Skeletal muscle tissue (tissue), 5 donors: ENCODE data around the gene ARPC3. TPM values are rescaled to one million over a fixed set of nuclear protein-coding genes. Genes with fewer than 3 reads are reported as not detected.
"Not testable (repeated sequence)": the region's sequence is repeated elsewhere in the genome, so short reads cannot be mapped to it uniquely, and the experiment has no call there.

Experiments
- H3K27ac ChIP-seq: one replicate; pipeline ENCODE4 v1.7.0; 2013; ENCODE audit warnings: mild to moderate bottlenecking, low read depth, low read length, inconsistent platforms
- H3K27me3 ChIP-seq, 3 donors: one replicate each; pipeline ENCODE4 v1.7.0; 2013; ENCODE audit warnings: low read length in 3 of 3; ENCODE audit not compliant: control insufficient read depth in 3 of 3, insufficient read depth in 3 of 3
- H3K36me3 ChIP-seq, 3 donors: one replicate each; pipeline ENCODE4 v1.7.0; 2013; ENCODE audit warnings: low read length in 3 of 3; ENCODE audit not compliant: control insufficient read depth in 3 of 3, insufficient read depth in 3 of 3
- H3K4me1 ChIP-seq, 3 donors: one replicate each; pipeline ENCODE4 v1.7.0; 2013; ENCODE audit warnings: low read length in 3 of 3, mild to moderate bottlenecking in 3 of 3; ENCODE audit not compliant: control insufficient read depth in 3 of 3, insufficient read depth in 3 of 3
- H3K4me3 ChIP-seq, 3 donors: one replicate each; pipeline ENCODE4 v1.7.0; 2013; ENCODE audit warnings: low read length in 3 of 3
- H3K9ac ChIP-seq, 3 donors: one replicate each; pipeline ENCODE4 v1.7.0; 2013; ENCODE audit warnings: low read length in 3 of 3, mild to moderate bottlenecking in 3 of 3, moderate library complexity in 2 of 3, low read depth in 1 of 3
- H3K9me3 ChIP-seq, 3 donors: one replicate each; pipeline ENCODE4 v1.7.0; 2013; ENCODE audit warnings: low read length in 3 of 3; ENCODE audit not compliant: control insufficient read depth in 3 of 3
- small RNA-seq: library from RNA; depleted of rRNA; stranded (forward); fragments of <200 nt; gene quantifications from one replicate; pipeline ENCODE3, GENCODE V24; 2014
- total RNA-seq: library from RNA; depleted of rRNA; stranded (reverse); fragments of >200 nt; gene quantifications from one replicate; pipeline ENCODE4 v1.2.3, GENCODE V29; 2014
- donor health status: Osteomylitis.

Gene ARPC3
- total RNA-seq, 1 donor from 2014 or later = 99.2 TPM

DNA sequence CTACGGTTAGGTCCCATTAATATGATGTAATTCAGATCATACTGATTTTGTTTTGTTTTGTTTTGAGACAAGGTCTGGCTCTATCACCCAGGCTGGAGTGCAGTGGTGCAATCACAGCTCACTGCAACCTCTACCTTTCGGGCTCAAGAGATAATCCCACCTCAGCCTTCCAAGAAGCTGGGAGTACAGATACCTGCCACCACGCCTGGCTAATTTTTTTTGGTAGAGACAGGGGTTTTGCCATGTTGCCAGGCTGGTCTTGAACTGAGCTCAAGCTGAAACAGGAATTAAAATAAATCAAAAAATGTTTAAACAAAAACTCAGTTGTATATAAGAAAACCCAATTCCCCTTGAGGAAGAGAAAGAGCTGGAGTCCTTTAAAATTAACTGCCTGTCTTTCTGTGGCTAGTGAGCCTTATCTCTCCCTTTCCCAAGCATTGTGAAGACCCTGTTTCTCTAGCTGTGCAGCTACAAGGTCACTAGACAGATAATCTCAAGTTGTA is 28.9 kb downstream of the ARPC3 start:
- H3K4me3 ChIP-seq = no peak overlapping the region
- no peak overlapping the region for H3K9ac ChIP-seq
- H3K4me1 ChIP-seq = no peaks in the 10 kb centered on the region
- H3K27ac ChIP-seq = no peak overlapping the region
- H3K36me3 ChIP-seq = no peaks in the 10 kb centered on the region
- no peaks in the 10 kb centered on the region for H3K27me3 ChIP-seq
- H3K9me3 ChIP-seq = no peaks in the 10 kb centered on the region

GRCh38 chr12:110420644-110421043 is 29.5 kb downstream of the ARPC3 start:
- not testable (repeated sequence) for H3K36me3 ChIP-seq, H3K27me3 ChIP-seq, H3K4me1 ChIP-seq, H3K27ac ChIP-seq, H3K9ac ChIP-seq, H3K4me3 ChIP-seq, H3K9me3 ChIP-seq

DNA sequence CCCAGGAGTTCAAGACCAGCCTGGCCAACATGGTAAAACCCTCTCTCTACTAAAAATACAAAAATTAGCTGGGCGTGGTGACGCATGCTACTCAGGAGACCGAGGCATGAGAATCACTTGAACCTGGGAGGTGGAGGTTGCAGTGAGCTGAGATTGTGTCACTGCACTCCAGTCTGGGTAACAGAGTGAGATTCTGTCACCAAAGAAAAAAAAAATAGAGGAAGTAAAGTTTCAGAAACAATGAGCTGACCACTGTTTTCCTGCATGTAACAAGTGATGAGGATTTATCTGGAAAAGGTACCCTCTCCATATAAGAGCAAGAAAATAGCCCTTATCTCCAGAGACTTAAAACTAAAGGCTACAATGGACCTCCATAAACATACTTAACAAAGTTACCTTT is 33.0 kb downstream of the ARPC3 start:
- H3K27ac ChIP-seq, H3K4me1 ChIP-seq, H3K4me3 ChIP-seq, H3K27me3 ChIP-seq, H3K36me3 ChIP-seq, H3K9ac ChIP-seq, H3K9me3 ChIP-seq: not testable (repeated sequence)

- H3K4me3 ChIP-seq, H3K9ac ChIP-seq, H3K4me1 ChIP-seq, H3K36me3 ChIP-seq, H3K9me3 ChIP-seq, H3K27ac ChIP-seq, H3K27me3 ChIP-seq: not testable (repeated sequence)
These were observed 40.1 kb downstream of the ARPC3 start for GRCh38 chr12:110410086-110410485.

DNA sequence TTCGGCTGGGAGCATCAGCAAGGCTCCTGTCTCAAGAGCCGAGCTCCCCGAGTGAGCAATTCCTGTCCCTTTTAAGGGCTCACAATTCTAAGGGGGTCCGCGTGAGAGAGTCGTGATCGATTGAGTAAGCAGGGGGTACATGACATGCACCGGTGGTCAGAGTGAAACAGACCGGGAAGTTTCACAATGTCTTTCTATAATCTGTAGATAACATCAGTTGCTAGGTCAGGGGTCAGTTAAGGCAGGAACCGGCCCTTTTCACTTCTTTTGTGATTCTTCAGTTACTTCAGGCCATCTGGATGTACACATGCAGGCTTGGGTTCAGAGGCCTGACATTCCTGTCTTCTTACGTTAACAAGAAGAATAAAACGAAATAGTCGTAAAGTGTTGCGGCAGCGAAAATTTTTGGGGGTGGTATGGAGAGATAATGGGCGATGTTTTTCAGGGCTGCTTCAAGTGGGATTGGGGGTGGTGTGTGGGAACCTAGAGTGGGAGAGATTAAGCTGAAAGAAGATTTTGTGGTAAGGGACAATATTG is 44.9 kb downstream of the ARPC3 start:
- not testable (repeated sequence) for H3K9me3 ChIP-seq, H3K9ac ChIP-seq, H3K27ac ChIP-seq, H3K27me3 ChIP-seq, H3K4me3 ChIP-seq
- Histone ChIP-seq H3K36me3 (peaks cover 5 to 11% (median 8%) of the 10 kb centered on the region in 3 donors), H3K4me1 (peaks cover 9 to 18% (median 13%) of the 10 kb centered on the region in 3 donors)

- H3K27me3 ChIP-seq = no peaks in the 10 kb centered on the region
- peak overlapping the region; percentile 91 for H3K27ac ChIP-seq
- H3K36me3 ChIP-seq = peaks cover 5 to 13% (median 8%) of the 10 kb centered on the region in 3 donors
- H3K4me3 ChIP-seq = peak overlapping the region; percentile 80 to 90 (median 85)
- H3K9me3 ChIP-seq = no peaks in the 10 kb centered on the region
- peak overlapping the region; percentile 86 to 88 (median 86) for H3K9ac ChIP-seq
- peaks cover 9 to 18% (median 13%) of the 10 kb centered on the region in 3 donors for H3K4me1 ChIP-seq
These were observed 46.0 kb downstream of the ARPC3 start for GRCh38 chr12:110403976-110404682.

DNA sequence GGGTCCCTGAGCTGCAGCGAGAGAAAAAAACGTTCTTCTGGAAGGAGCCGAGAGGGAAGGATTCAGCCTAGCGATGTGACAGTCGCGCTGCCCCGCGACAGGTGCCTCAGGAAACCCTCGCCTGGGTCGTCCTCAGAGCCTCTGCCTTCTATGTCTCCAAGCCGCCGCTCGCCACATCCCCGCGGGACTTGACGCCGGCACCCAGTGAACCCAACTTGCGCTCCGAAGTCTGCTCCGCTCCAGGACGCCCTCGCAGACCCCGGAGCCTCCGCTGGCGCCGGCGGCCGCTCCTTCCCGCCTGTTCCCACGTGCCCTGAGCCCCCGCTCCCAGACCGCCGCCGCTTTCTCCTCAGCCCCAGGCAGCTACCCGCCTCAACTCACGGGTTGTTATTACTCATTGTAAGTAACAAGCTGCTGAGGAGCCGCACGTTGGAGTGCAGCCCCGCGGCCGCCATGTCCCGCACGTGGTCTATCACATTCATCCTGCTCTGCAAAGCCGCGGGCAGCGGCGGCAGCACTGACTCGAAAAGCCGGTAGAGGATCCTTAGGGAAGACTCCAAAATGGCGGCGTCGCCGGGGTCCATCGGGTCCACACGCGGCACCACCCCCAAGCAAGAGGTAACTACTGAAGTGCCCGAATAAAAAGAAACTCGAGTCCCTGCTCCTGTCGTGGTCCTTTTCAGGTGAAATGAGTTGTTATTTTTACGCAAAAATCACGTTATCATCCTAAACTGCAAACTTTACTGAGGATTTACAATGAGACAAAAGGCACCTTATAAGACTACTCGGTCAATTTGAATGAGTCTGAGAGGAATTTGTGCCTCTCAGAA is 46.8 kb downstream of the ARPC3 start, which contains the start of gene ANAPC7:
Gene ANAPC7 (minus strand): TSS at position 563 of the 830 bp plus-strand sequence. CDS start 81 bp downstream, at position 482.
- Histone ChIP-seq H3K4me1 (peaks cover 9 to 18% (median 13%) of the 10 kb centered on the region in 3 donors), H3K27me3 (no peaks in the 10 kb centered on the region), H3K9ac (peak within 1 kb of the TSS; percentile 86 to 88 (median 86)), H3K36me3 (peaks cover 6 to 13% (median 8%) of the 10 kb centered on the region in 3 donors), H3K9me3 (no peaks in the 10 kb centered on the region), H3K27ac (peak within 1 kb of the TSS; percentile 91), H3K4me3 (peak within 1 kb of the TSS; percentile 80 to 90 (median 85))

Small RNA genes within 50 kb of the gene (small RNA-seq; reads per million reads assigned to genes)
- gene RF00278 = not detected

Other genes with a start within 250 kb of the ARPC3 start
- gene ATP2A2, start 169.1 kb downstream of the ARPC3 start, total RNA-seq = 515 TPM
- gene ANAPC7, start 46.6 kb downstream of the ARPC3 start, total RNA-seq = 38.6 TPM
- gene GPN3, start 17.9 kb upstream of the ARPC3 start, total RNA-seq = 21.4 TPM
- gene FAM216A, start 18.5 kb upstream of the ARPC3 start, total RNA-seq = 11.0 TPM
- gene VPS29, start 51.8 kb upstream of the ARPC3 start, total RNA-seq = 73.1 TPM
- gene RAD9B, start 52.0 kb upstream of the ARPC3 start, total RNA-seq = 1.6 TPM
- gene PPTC7, start 133.0 kb upstream of the ARPC3 start, total RNA-seq = 6.3 TPM
- 14.1 TPM for gene TCTN1, start 163.8 kb upstream of the ARPC3 start, total RNA-seq
- 5.2 TPM for gene HVCN1, start 238.8 kb upstream of the ARPC3 start, total RNA-seq